Measurements from ENCODE around the gene LRP1.

GRCh38 chr12:57212701-57213057, 84.4 kb downstream of the LRP1 start:
- TF ChIP-seq CTCF (IDR thresholded peaks at IDR 0.05; ENCODE audit: low read depth, low read length): no peak
- no peak for TF ChIP-seq POLR2A (IDR thresholded peaks at IDR 0.05; ENCODE audit: extremely low read depth, insufficient read length)
- TF ChIP-seq MYC (IDR thresholded peaks at IDR 0.05; ENCODE audit: low read depth, low read length): no peak
